ENCODE results near the gene EPB41L4A. TPM values are rescaled to one million over a fixed set of nuclear protein-coding genes. Genes with fewer than 3 reads are reported as not detected.

EPB41L4A gene
- total RNA-seq, 1 donor from 2014 or later = 27.2 TPM

- no peak for TF ChIP-seq CTCF (conservative IDR thresholded peaks at IDR 0.05)
- no peaks in the 10 kb centered on the region for H3K27me3 Mint-ChIP-seq
- H3K4me3 Mint-ChIP-seq = no peak overlapping the region
- DNase-seq (ENCODE audit: extremely low spot score, unreplicated experiment) = no peak
- peaks cover 4% of the 10 kb centered on the region for H3K9me3 Mint-ChIP-seq
- peaks cover 34% of the 10 kb centered on the region for H3K4me1 Mint-ChIP-seq (ENCODE audit: unreplicated experiment)
- peaks cover 22% of the 10 kb centered on the region for H3K36me3 Mint-ChIP-seq
- no peak overlapping the region for H3K27ac Mint-ChIP-seq
Measured at GRCh38 chr5:112205846-112206245, 213.2 kb downstream of the EPB41L4A start.

GRCh38 chr5:112203229-112203628 lies 215.8 kb downstream of the EPB41L4A start:
- Mint-ChIP-seq H3K4me3 (no peak overlapping the region), H3K9me3 (peaks cover 4% of the 10 kb centered on the region), H3K27ac (no peak overlapping the region), H3K27me3 (no peaks in the 10 kb centered on the region), H3K36me3 (peaks cover 20% of the 10 kb centered on the region), H3K4me1 (ENCODE audit: unreplicated experiment) (peaks cover 18% of the 10 kb centered on the region)
- DNase-seq (ENCODE audit: extremely low spot score, unreplicated experiment) = no peak
- no peak for TF ChIP-seq CTCF (conservative IDR thresholded peaks at IDR 0.05)

- Mint-ChIP-seq H3K4me3 (no peak overlapping the region), H3K36me3 (peaks cover 18% of the 10 kb centered on the region), H3K27me3 (no peaks in the 10 kb centered on the region), H3K27ac (no peak overlapping the region), H3K9me3 (peaks cover 4% of the 10 kb centered on the region), H3K4me1 (ENCODE audit: unreplicated experiment) (peaks cover 18% of the 10 kb centered on the region)
- no peak for TF ChIP-seq CTCF (conservative IDR thresholded peaks at IDR 0.05)
- DNase-seq (ENCODE audit: extremely low spot score, unreplicated experiment) = no peak
Measured at GRCh38 chr5:112202694-112203093, 216.4 kb downstream of the EPB41L4A start.

GRCh38 chr5:112201141-112201540 lies 217.9 kb downstream of the EPB41L4A start:
- Mint-ChIP-seq H3K36me3 (peaks cover 4% of the 10 kb centered on the region), H3K27ac (no peak overlapping the region), H3K4me1 (ENCODE audit: unreplicated experiment) (peaks cover 18% of the 10 kb centered on the region), H3K9me3 (no peaks in the 10 kb centered on the region), H3K4me3 (no peak overlapping the region), H3K27me3 (no peaks in the 10 kb centered on the region)
- DNase-seq (ENCODE audit: extremely low spot score, unreplicated experiment) = no peak
- no peak for TF ChIP-seq CTCF (conservative IDR thresholded peaks at IDR 0.05)

DNA sequence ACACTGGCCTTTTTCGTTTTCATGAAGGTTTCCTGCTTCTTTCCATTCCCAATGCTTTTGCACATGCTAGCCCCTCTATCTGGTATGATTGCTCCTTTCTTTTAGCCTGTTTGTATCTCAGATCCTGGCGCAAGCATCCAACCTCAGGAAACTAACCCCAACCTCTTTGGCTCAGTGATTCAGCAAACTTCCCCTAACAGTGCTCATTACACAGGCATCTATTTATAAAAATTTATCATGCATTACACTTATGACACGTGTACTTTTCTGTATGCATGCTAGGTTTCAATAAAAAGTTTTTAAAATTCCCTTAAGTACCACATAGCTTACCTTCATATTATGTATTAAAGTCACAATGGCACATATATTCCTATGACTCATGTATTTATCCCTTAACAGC lies 218.9 kb downstream of the EPB41L4A start:
- Mint-ChIP-seq H3K9me3 (no peaks in the 10 kb centered on the region), H3K27ac (no peak overlapping the region), H3K4me1 (ENCODE audit: unreplicated experiment) (peaks cover 9% of the 10 kb centered on the region), H3K4me3 (no peak overlapping the region), H3K36me3 (peaks cover 4% of the 10 kb centered on the region), H3K27me3 (no peaks in the 10 kb centered on the region)
- no peak for TF ChIP-seq CTCF (conservative IDR thresholded peaks at IDR 0.05)
- DNase-seq (ENCODE audit: extremely low spot score, unreplicated experiment) = no peak

DNA sequence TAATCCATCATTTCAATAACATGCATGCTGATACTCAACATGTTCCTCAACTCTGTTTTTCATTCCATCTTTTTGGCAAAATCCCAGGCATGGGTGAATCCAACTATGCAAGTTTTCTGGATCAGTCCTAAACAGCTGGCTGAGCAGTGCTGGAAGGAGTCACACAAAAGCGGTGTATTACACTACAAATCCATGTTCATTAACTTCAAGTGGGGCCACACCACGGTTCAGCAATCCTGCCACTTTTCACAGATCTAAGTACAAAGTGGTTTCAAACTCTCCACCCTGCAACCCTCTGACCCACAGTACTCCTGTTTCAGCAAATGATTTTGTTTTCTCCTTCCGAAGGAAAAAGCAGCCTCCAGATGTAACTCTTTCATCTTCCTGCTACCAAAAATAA lies 222.5 kb downstream of the EPB41L4A start:
- Mint-ChIP-seq H3K36me3 (no peaks in the 10 kb centered on the region), H3K4me3 (no peak overlapping the region), H3K27me3 (no peaks in the 10 kb centered on the region), H3K27ac (no peak overlapping the region), H3K9me3 (no peaks in the 10 kb centered on the region), H3K4me1 (ENCODE audit: unreplicated experiment) (no peaks in the 10 kb centered on the region)
- no peak for TF ChIP-seq CTCF (conservative IDR thresholded peaks at IDR 0.05)
- no peak for DNase-seq (ENCODE audit: extremely low spot score, unreplicated experiment)

Data from type B pancreatic cell (in vitro differentiated cells).